HL-60 (cell line): ENCODE measurements around the gene IL1RL1.
A peak's percentile ranks its signal among the peaks of the same experiment; 100 is the strongest.

ENCODE experiments used
- CTCF ChIP-seq: IDR thresholded peaks from one replicate; pipeline ENCODE4 v1.5.1; 2011; ENCODE audit warnings: low read length, control low read depth, inconsistent platforms; ENCODE audit not compliant: insufficient read depth
- GABPA ChIP-seq: IDR thresholded peaks from 2 replicates; pipeline ENCODE4 v1.6.1; 2012; ENCODE audit warnings: low read depth
- POLR2AphosphoS5 ChIP-seq: IDR thresholded peaks from 2 replicates; pipeline ENCODE4 v1.6.1; 2012; ENCODE audit warnings: low read depth
- REST ChIP-seq: IDR thresholded peaks from 2 replicates; pipeline ENCODE4 v1.6.1; 2012; ENCODE audit warnings: low read depth; ENCODE audit not compliant: insufficient replicate concordance

GRCh38 chr2:102355526-102356380, 44.4 kb downstream of the IL1RL1 start, which contains the start of gene IL18R1:
- TF ChIP-seq CTCF (peak; percentile 45), POLR2AphosphoS5 (no peak), REST (no peak), GABPA (no peak)
